Tibial nerve (tissue), 4 donors: ENCODE measurements around the gene ERN2. TPM values are rescaled to one million over a fixed set of nuclear protein-coding genes. Genes with fewer than 3 reads are reported as not detected.

Experiments
- DNase-seq, 2 donors: peaks; one replicate each; pipeline ENCODE4 v3.0.0-alpha.2; 2019; ENCODE audit warnings: low spot score in 2 of 2
- H3K27ac ChIP-seq, 4 donors: fragments of 200-600 bp; sonication (generic) in 3 of 4; one replicate each; pipeline ENCODE4 v1.5.1; 2017 to 2019; ENCODE audit warnings: mild to moderate bottlenecking in 1 of 4
- H3K27me3 ChIP-seq, 2 donors: fragments of 200-600 bp; sonication (generic) in 1 of 2; one replicate each; pipeline versions ENCODE4 v1.5.1 to v1.6.0; 2017 to 2019
- H3K36me3 ChIP-seq, 3 donors: fragments of 200-600 bp; sonication (generic); one replicate each; pipeline ENCODE4 v1.5.1; 2018 to 2019
- H3K4me1 ChIP-seq, 4 donors: fragments of 200-600 bp; sonication (generic) in 3 of 4; one replicate each; pipeline ENCODE4 v1.5.1; 2017 to 2019
- H3K4me3 ChIP-seq, 4 donors: fragments of 200-600 bp; sonication (generic) in 3 of 4; one replicate each; pipeline ENCODE4 v1.5.1; 2017 to 2019; ENCODE audit warnings: mild to moderate bottlenecking in 1 of 4, moderate library complexity in 1 of 4
- H3K9me3 ChIP-seq, 4 donors: fragments of 200-600 bp; sonication (generic) in 3 of 4; one replicate each; pipeline ENCODE4 v1.5.1; 2017 to 2019
- CTCF ChIP-seq, 5 experiments: fragments of 200-600 bp in 3 of 5; fragments of 450-650 bp in 2 of 5; sonication (generic) in 3 of 5; IDR thresholded peaks; one replicate each; pipeline ENCODE4 v1.5.1; 2016 to 2019; ENCODE audit warnings: antibody characterized with exemption in 5 of 5, mild to moderate bottlenecking in 3 of 5, moderate library complexity in 2 of 5
- EP300 ChIP-seq, 2 donors: sonication (generic); formaldehyde crosslinking; IDR thresholded peaks; one replicate each; pipeline ENCODE4 v1.6.1; 2017; ENCODE audit warnings: antibody characterized with exemption in 2 of 2, mild to moderate bottlenecking in 1 of 2
- POLR2A ChIP-seq, 2 donors: fragments of 450-650 bp; IDR thresholded peaks; one replicate each; pipeline ENCODE4 v1.6.1; 2017; ENCODE audit warnings: antibody characterized with exemption in 2 of 2, mild to moderate bottlenecking in 2 of 2, moderate library complexity in 2 of 2
- WGBS, 2 donors: methylation state at CpG; one replicate each; pipeline ENCODE4 v1.1.5; 2018; 5-methylcytosine and 5-hydroxymethylcytosine counted together
- total RNA-seq, 4 donors: library from RNA; depleted of rRNA; stranded (reverse); fragments of >200 nt; gene quantifications; one replicate each; pipeline ENCODE4 v1.1.0, GENCODE V29; 2016

Gene ERN2
- total RNA-seq, 4 donors from 2014 or later: not detected

GRCh38 chr16:23694265-23694643 lies 18.8 kb downstream of the ERN2 start:
- no peaks in the 10 kb centered on the region for H3K27me3 ChIP-seq
- no peaks in the 10 kb centered on the region for H3K9me3 ChIP-seq
- TF ChIP-seq POLR2A (IDR thresholded peaks at IDR 0.05) (no peak), EP300 (IDR thresholded peaks at IDR 0.05) (no peak), CTCF (IDR thresholded peaks at IDR 0.05) (no peak)
- no peak overlapping the region for H3K27ac ChIP-seq
- peaks cover 0 to 9% (median 0%) of the 10 kb centered on the region in 4 donors for H3K4me1 ChIP-seq
- 95 to 96% methylated on average over 4 of the region's 4 CpGs for WGBS, 2 donors
- DNase-seq: no peak
- no peak overlapping the region for H3K4me3 ChIP-seq
- H3K36me3 ChIP-seq: peaks cover 0 to 29% (median 15%) of the 10 kb centered on the region in 3 donors

GRCh38 chr16:23692190-23692837 lies 20.7 kb downstream of the ERN2 start:
- Histone ChIP-seq H3K9me3 (no peaks in the 10 kb centered on the region), H3K27ac (no peak overlapping the region), H3K27me3 (no peaks in the 10 kb centered on the region), H3K36me3 (peaks cover 0 to 48% (median 17%) of the 10 kb centered on the region in 3 donors), H3K4me3 (no peak overlapping the region), H3K4me1 (peaks cover 0 to 9% (median 0%) of the 10 kb centered on the region in 4 donors)
- 97 to 99% methylated on average over 6 of the region's 6 CpGs for WGBS, 2 donors
- DNase-seq: no peak
- TF ChIP-seq POLR2A (IDR thresholded peaks at IDR 0.05) (no peak), EP300 (IDR thresholded peaks at IDR 0.05) (no peak)

GRCh38 chr16:23691483-23692189 lies 21.4 kb downstream of the ERN2 start:
- WGBS, 2 donors: 82 to 93% methylated on average over 10 of the region's 10 CpGs
- DNase-seq: no peak

GRCh38 chr16:23690771-23691482 lies 22.1 kb downstream of the ERN2 start:
- H3K36me3 ChIP-seq: peaks cover 0 to 62% (median 17%) of the 10 kb centered on the region in 3 donors
- no peak overlapping the region for H3K4me3 ChIP-seq
- TF ChIP-seq EP300 (IDR thresholded peaks at IDR 0.05) (no peak), CTCF (IDR thresholded peaks at IDR 0.05) (no peak), POLR2A (IDR thresholded peaks at IDR 0.05) (no peak)
- H3K4me1 ChIP-seq: peaks cover 0 to 9% (median 0%) of the 10 kb centered on the region in 4 donors
- WGBS, 2 donors: 92 to 93% methylated on average over 19 to 24 of the region's 25 CpGs
- H3K27me3 ChIP-seq: no peaks in the 10 kb centered on the region
- no peak overlapping the region for H3K27ac ChIP-seq
- no peak for DNase-seq
- H3K9me3 ChIP-seq: no peaks in the 10 kb centered on the region

More at GRCh38 chr16:23691483-23692189, 21.4 kb downstream of the ERN2 start:
- H3K27ac ChIP-seq: no peak overlapping the region
- no peaks in the 10 kb centered on the region for H3K27me3 ChIP-seq
- peaks cover 0 to 9% (median 0%) of the 10 kb centered on the region in 4 donors for H3K4me1 ChIP-seq
- H3K4me3 ChIP-seq: no peak overlapping the region
- no peak for TF ChIP-seq POLR2A (IDR thresholded peaks at IDR 0.05)
- TF ChIP-seq EP300 (IDR thresholded peaks at IDR 0.05): no peak
- TF ChIP-seq CTCF (IDR thresholded peaks at IDR 0.05): no peak
- no peaks in the 10 kb centered on the region for H3K9me3 ChIP-seq
- H3K36me3 ChIP-seq: peaks cover 0 to 55% (median 17%) of the 10 kb centered on the region in 3 donors

GRCh38 chr16:23689442-23690187 lies 23.4 kb downstream of the ERN2 start:
- TF ChIP-seq CTCF (IDR thresholded peaks at IDR 0.05) (no peak), POLR2A (IDR thresholded peaks at IDR 0.05) (no peak), EP300 (IDR thresholded peaks at IDR 0.05) (no peak)
- 96% methylated on average over 35 to 36 of the region's 36 CpGs for WGBS, 2 donors
- peaks cover 0 to 68% (median 17%) of the 10 kb centered on the region in 3 donors for H3K36me3 ChIP-seq

More at GRCh38 chr16:23689442-23690187, 23.4 kb downstream of the ERN2 start:
- DNase-seq: no peak
- Histone ChIP-seq H3K4me3 (no peak overlapping the region), H3K9me3 (no peaks in the 10 kb centered on the region), H3K27ac (no peak overlapping the region), H3K4me1 (peaks cover 0 to 3% (median 0%) of the 10 kb centered on the region in 4 donors), H3K27me3 (no peaks in the 10 kb centered on the region)
